WTC11 (cell line): Measurements from ENCODE around the gene PIEZO1. TPM values are rescaled to one million over a fixed set of nuclear protein-coding genes. Genes with fewer than 3 reads are reported as not detected.

Experiments
- ATAC-seq: fragments of 200-7000 bp; cut with Tn5 transposase; 2 replicates; pipeline ENCODE4 v1.10.0; 2021; ENCODE audit warnings: mild to moderate bottlenecking, moderate library complexity
- CTCF ChIA-PET: fragments of 300-600 bp; sonication (Branson Sonifier 250); formaldehyde crosslinking; loops from one replicate; lab custom pipeline; 2021; ENCODE audit warnings: antibody characterized with exemption; lab: Charles Lee
- POLR2A ChIA-PET: fragments of 350-600 bp; sonication (Branson Sonifier 250); formaldehyde crosslinking; loops from one replicate; lab custom pipeline; 2021; ENCODE audit warnings: antibody characterized with exemption; lab: Charles Lee
- DNase-seq: peaks from one replicate; pipeline ENCODE4 v3.0.0; 2021; ENCODE audit warnings: low spot score
- H3K27ac Mint-ChIP-seq: 2 replicates; pipeline ENCODE4 v1.8.0; 2021; ENCODE audit warnings: mixed read lengths
- H3K27me3 Mint-ChIP-seq: 2 replicates; pipeline ENCODE4 v1.8.0; 2021; ENCODE audit warnings: low read depth, mild to moderate bottlenecking, moderate library complexity, mixed read lengths
- H3K36me3 Mint-ChIP-seq: 2 replicates; pipeline ENCODE4 v1.8.0; 2021; ENCODE audit warnings: mixed read lengths
- H3K4me1 Mint-ChIP-seq: 2 replicates; pipeline ENCODE4 v1.8.0; 2022; ENCODE audit warnings: mixed read lengths
- H3K4me3 Mint-ChIP-seq: 2 replicates; pipeline ENCODE4 v1.8.0; 2021; ENCODE audit warnings: mild to moderate bottlenecking, moderate library complexity, mixed read lengths
- H3K9me3 Mint-ChIP-seq: 2 replicates; pipeline ENCODE4 v1.8.0; 2021; ENCODE audit warnings: mixed read lengths
- ATF1 ChIP-seq: sonication (generic); formaldehyde crosslinking; IDR thresholded peaks from 2 replicates; pipeline ENCODE4 v1.8.1; 2023; ENCODE audit warnings: mild to moderate bottlenecking, moderate library complexity, missing genetic modification reagents
- ETV6 ChIP-seq: sonication (generic); formaldehyde crosslinking; IDR thresholded peaks from 2 replicates; pipeline ENCODE4 v1.8.1; 2022; ENCODE audit warnings: mild to moderate bottlenecking, missing genetic modification reagents
- GRHL2 ChIP-seq: fragments of 250-450 bp; sonication (Bioruptor Pico); IDR thresholded peaks from 2 replicates; pipeline ENCODE4 v1.8.0; 2022; ENCODE audit warnings: mild to moderate bottlenecking, moderate library complexity; ENCODE audit not compliant: insufficient replicate concordance, severe bottlenecking
- GTF2I ChIP-seq: fragments of 250-450 bp; sonication (Bioruptor Pico); conservative IDR thresholded peaks from 2 replicates; pipeline ENCODE4 v1.4.0; 2021; ENCODE audit warnings: mild to moderate bottlenecking
- MXD4 ChIP-seq: fragments of 250-450 bp; sonication (Bioruptor Pico); IDR thresholded peaks from 2 replicates; pipeline ENCODE4 v1.8.0; 2021; ENCODE audit warnings: mild to moderate bottlenecking, moderate library complexity, borderline replicate concordance
- NFE2L1 ChIP-seq: sonication (generic); formaldehyde crosslinking; IDR thresholded peaks from 2 replicates; pipeline ENCODE4 v1.8.1; 2023; ENCODE audit warnings: missing genetic modification reagents
- NR3C1 ChIP-seq: sonication (generic); formaldehyde crosslinking; conservative IDR thresholded peaks from 2 replicates; pipeline ENCODE4 v1.8.1; 2023; ENCODE audit warnings: low read depth, mild to moderate bottlenecking, missing genetic modification reagents
- RELA ChIP-seq: sonication (generic); formaldehyde crosslinking; IDR thresholded peaks from 2 replicates; pipeline ENCODE4 v1.8.1; 2022; ENCODE audit warnings: missing genetic modification reagents, mild to moderate bottlenecking, borderline replicate concordance
- TCF7 ChIP-seq: sonication (generic); formaldehyde crosslinking; IDR thresholded peaks from 2 replicates; pipeline ENCODE4 v1.8.0; 2022; ENCODE audit warnings: mild to moderate bottlenecking, low read depth, missing genetic modification reagents, moderate library complexity
- ZNF219 ChIP-seq: sonication (generic); formaldehyde crosslinking; IDR thresholded peaks from 2 replicates; pipeline ENCODE4 v1.8.0; 2023; ENCODE audit warnings: missing genetic modification reagents, mild to moderate bottlenecking, borderline replicate concordance
- ZNF317 ChIP-seq: sonication (generic); formaldehyde crosslinking; IDR thresholded peaks from 2 replicates; pipeline ENCODE4 v1.8.1; 2023; ENCODE audit warnings: low read depth, mild to moderate bottlenecking, moderate library complexity, missing genetic modification reagents, borderline replicate concordance
- total RNA-seq: library from RNA; stranded (reverse); gene quantifications from 3 replicates; pipeline ENCODE4 v1.2.3, GENCODE V29; 2021
- TF ChIP-seq, protein P1 (sequence below): sonication (generic); formaldehyde crosslinking; IDR thresholded peaks from 2 replicates; pipeline ENCODE4 v1.8.1; 2023; ENCODE audit warnings: mild to moderate bottlenecking, missing genetic modification reagents, moderate library complexity
- TF ChIP-seq, protein P2 (sequence below): sonication (generic); formaldehyde crosslinking; IDR thresholded peaks from 2 replicates; pipeline ENCODE4 v1.8.1; 2022; ENCODE audit warnings: mild to moderate bottlenecking, moderate library complexity, missing genetic modification reagents
- TF ChIP-seq, protein P3 (sequence below): sonication (generic); formaldehyde crosslinking; IDR thresholded peaks from 2 replicates; pipeline ENCODE4 v1.8.0; 2022; ENCODE audit warnings: mild to moderate bottlenecking, missing genetic modification reagents
- TF ChIP-seq, protein P4 (sequence below): fragments of 250-450 bp; sonication (Bioruptor Pico); IDR thresholded peaks from 2 replicates; pipeline ENCODE4 v1.8.0; 2021; ENCODE audit warnings: mild to moderate bottlenecking
- TF ChIP-seq, protein P5 (sequence below): sonication (generic); formaldehyde crosslinking; IDR thresholded peaks from 2 replicates; pipeline ENCODE4 v1.8.0; 2023; ENCODE audit warnings: missing genetic modification reagents, mild to moderate bottlenecking, borderline replicate concordance
- TF ChIP-seq, protein P6 (sequence below): fragments of 250-450 bp; sonication (Bioruptor Pico); conservative IDR thresholded peaks from 2 replicates; pipeline ENCODE4 v1.9.0; 2021; ENCODE audit warnings: mild to moderate bottlenecking
- TF ChIP-seq, protein P7 (sequence below): sonication (generic); formaldehyde crosslinking; IDR thresholded peaks from 2 replicates; pipeline ENCODE4 v1.8.1; 2022; ENCODE audit warnings: low read depth, missing genetic modification reagents, borderline replicate concordance
- TF ChIP-seq, protein P8 (sequence below): sonication (generic); formaldehyde crosslinking; IDR thresholded peaks from 2 replicates; pipeline ENCODE4 v1.8.1; 2023; ENCODE audit warnings: mild to moderate bottlenecking, moderate library complexity, missing genetic modification reagents

Gene PIEZO1
- total RNA-seq, 1 experiment from 2014 or later, result 71.3 TPM

DNA sequence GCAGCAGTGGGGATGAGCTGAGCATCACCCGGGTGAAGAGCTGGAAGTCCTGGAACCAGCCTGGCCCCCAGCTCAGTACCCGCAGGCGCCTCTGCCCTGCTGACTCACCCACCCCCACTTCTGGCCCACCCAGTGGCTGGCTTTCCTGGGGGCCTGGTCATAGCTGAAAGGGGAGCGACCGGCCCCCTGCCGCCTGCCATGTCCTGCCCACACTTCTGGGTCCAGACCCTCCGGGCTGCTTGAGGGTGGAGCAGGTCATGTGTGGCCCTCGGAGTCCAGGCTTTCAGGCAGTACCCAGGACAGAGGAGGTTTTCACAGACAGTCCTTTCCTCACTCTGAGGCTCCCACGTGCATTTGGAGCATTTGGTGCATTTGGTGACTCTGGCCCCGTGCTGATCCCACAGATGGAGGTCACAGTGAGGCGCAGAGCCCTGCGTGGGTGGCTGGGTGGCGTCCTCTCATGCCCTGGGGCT, 7.1 kb upstream of the PIEZO1 start:
- TF ChIP-seq, protein P1, sequence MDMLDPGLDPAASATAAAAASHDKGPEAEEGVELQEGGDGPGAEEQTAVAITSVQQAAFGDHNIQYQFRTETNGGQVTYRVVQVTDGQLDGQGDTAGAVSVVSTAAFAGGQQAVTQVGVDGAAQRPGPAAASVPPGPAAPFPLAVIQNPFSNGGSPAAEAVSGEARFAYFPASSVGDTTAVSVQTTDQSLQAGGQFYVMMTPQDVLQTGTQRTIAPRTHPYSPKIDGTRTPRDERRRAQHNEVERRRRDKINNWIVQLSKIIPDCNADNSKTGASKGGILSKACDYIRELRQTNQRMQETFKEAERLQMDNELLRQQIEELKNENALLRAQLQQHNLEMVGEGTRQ (CRISPR knock-in tag), result no peak
- TF ChIP-seq NFE2L1, result no peak
- TF ChIP-seq, protein P2, sequence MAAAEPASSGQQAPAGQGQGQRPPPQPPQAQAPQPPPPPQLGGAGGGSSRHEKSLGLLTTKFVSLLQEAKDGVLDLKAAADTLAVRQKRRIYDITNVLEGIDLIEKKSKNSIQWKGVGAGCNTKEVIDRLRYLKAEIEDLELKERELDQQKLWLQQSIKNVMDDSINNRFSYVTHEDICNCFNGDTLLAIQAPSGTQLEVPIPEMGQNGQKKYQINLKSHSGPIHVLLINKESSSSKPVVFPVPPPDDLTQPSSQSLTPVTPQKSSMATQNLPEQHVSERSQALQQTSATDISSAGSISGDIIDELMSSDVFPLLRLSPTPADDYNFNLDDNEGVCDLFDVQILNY, result no peak
- no peak for TF ChIP-seq GTF2I (CRISPR knock-in tag)
- no peak for TF ChIP-seq MXD4 (CRISPR knock-in tag)
- no peak for TF ChIP-seq TCF7 (CRISPR knock-in tag)
- TF ChIP-seq GRHL2 (CRISPR knock-in tag), result no peak
- TF ChIP-seq, protein P3, sequence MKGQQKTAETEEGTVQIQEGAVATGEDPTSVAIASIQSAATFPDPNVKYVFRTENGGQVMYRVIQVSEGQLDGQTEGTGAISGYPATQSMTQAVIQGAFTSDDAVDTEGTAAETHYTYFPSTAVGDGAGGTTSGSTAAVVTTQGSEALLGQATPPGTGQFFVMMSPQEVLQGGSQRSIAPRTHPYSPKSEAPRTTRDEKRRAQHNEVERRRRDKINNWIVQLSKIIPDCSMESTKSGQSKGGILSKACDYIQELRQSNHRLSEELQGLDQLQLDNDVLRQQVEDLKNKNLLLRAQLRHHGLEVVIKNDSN, result no peak
- no peak for TF ChIP-seq RELA (CRISPR knock-in tag)
- TF ChIP-seq, protein P4, sequence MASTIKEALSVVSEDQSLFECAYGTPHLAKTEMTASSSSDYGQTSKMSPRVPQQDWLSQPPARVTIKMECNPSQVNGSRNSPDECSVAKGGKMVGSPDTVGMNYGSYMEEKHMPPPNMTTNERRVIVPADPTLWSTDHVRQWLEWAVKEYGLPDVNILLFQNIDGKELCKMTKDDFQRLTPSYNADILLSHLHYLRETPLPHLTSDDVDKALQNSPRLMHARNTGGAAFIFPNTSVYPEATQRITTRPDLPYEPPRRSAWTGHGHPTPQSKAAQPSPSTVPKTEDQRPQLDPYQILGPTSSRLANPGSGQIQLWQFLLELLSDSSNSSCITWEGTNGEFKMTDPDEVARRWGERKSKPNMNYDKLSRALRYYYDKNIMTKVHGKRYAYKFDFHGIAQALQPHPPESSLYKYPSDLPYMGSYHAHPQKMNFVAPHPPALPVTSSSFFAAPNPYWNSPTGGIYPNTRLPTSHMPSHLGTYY (CRISPR knock-in tag), result no peak
- no peak for TF ChIP-seq ETV6 (CRISPR knock-in tag)
- TF ChIP-seq, protein P5, sequence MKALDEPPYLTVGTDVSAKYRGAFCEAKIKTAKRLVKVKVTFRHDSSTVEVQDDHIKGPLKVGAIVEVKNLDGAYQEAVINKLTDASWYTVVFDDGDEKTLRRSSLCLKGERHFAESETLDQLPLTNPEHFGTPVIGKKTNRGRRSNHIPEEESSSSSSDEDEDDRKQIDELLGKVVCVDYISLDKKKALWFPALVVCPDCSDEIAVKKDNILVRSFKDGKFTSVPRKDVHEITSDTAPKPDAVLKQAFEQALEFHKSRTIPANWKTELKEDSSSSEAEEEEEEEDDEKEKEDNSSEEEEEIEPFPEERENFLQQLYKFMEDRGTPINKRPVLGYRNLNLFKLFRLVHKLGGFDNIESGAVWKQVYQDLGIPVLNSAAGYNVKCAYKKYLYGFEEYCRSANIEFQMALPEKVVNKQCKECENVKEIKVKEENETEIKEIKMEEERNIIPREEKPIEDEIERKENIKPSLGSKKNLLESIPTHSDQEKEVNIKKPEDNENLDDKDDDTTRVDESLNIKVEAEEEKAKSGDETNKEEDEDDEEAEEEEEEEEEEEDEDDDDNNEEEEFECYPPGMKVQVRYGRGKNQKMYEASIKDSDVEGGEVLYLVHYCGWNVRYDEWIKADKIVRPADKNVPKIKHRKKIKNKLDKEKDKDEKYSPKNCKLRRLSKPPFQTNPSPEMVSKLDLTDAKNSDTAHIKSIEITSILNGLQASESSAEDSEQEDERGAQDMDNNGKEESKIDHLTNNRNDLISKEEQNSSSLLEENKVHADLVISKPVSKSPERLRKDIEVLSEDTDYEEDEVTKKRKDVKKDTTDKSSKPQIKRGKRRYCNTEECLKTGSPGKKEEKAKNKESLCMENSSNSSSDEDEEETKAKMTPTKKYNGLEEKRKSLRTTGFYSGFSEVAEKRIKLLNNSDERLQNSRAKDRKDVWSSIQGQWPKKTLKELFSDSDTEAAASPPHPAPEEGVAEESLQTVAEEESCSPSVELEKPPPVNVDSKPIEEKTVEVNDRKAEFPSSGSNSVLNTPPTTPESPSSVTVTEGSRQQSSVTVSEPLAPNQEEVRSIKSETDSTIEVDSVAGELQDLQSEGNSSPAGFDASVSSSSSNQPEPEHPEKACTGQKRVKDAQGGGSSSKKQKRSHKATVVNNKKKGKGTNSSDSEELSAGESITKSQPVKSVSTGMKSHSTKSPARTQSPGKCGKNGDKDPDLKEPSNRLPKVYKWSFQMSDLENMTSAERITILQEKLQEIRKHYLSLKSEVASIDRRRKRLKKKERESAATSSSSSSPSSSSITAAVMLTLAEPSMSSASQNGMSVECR (CRISPR knock-in tag), result no peak
- no peak for TF ChIP-seq NR3C1
- TF ChIP-seq ATF1 (CRISPR knock-in tag), result no peak
- TF ChIP-seq, protein P6, sequence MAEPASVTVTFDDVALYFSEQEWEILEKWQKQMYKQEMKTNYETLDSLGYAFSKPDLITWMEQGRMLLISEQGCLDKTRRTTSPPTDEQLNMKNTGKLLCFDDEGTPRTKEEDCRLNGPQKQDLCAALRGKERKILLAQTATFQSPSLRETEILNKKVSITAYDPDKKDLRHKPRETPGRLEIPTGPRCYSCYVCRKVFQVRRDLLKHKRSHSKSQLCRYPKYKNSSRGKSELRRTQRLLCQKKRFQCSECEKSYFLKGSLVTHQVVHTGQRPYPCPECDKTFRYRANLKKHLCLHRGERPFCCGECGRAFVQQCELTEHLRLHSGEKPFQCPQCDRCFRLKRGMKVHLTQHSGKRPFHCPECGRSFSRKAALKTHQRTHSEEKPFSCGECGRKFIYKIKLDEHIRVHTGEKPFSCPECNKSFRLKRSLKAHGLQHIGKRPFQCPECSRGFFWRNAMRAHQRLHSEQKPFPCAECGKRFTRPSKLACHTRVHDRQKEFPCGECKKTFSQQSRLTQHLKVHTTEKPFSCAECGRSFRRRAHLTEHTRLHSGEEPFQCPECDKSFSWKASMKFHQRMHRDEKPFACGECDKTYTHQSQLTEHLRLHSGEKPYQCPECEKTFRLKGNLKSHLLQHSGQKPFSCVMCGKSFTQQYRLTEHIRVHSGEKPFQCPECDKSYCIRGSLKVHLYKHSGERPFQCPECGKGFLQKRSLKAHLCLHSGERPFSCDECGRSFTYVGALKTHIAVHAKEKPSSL (CRISPR knock-in tag), result no peak
- TF ChIP-seq, protein P7, sequence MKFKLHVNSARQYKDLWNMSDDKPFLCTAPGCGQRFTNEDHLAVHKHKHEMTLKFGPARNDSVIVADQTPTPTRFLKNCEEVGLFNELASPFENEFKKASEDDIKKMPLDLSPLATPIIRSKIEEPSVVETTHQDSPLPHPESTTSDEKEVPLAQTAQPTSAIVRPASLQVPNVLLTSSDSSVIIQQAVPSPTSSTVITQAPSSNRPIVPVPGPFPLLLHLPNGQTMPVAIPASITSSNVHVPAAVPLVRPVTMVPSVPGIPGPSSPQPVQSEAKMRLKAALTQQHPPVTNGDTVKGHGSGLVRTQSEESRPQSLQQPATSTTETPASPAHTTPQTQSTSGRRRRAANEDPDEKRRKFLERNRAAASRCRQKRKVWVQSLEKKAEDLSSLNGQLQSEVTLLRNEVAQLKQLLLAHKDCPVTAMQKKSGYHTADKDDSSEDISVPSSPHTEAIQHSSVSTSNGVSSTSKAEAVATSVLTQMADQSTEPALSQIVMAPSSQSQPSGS (CRISPR knock-in tag), result no peak
- no peak for TF ChIP-seq ZNF219 (CRISPR knock-in tag)
- no peak for TF ChIP-seq ZNF317
- TF ChIP-seq, protein P8, sequence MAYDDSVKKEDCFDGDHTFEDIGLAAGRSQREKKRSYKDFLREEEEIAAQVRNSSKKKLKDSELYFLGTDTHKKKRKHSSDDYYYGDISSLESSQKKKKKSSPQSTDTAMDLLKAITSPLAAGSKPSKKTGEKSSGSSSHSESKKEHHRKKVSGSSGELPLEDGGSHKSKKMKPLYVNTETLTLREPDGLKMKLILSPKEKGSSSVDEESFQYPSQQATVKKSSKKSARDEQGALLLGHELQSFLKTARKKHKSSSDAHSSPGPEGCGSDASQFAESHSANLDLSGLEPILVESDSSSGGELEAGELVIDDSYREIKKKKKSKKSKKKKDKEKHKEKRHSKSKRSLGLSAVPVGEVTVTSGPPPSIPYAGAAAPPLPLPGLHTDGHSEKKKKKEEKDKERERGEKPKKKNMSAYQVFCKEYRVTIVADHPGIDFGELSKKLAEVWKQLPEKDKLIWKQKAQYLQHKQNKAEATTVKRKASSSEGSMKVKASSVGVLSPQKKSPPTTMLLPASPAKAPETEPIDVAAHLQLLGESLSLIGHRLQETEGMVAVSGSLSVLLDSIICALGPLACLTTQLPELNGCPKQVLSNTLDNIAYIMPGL, result no peak
- Mint-ChIP-seq H3K4me1 (peaks cover 20% of the 10 kb centered on the region), H3K9me3 (no peaks in the 10 kb centered on the region), H3K27ac (no peak overlapping the region), H3K27me3 (no peaks in the 10 kb centered on the region), H3K36me3 (no peaks in the 10 kb centered on the region), H3K4me3 (no peak overlapping the region)
- POLR2A ChIA-PET, result interaction anchor here (1.6 kb wide), 1 partner anchor 10 kb away, joined by 5 read pairs; no protein-coding TSS in a partner anchor
- CTCF ChIA-PET, result interaction anchor here (0.9 to 1.9 kb wide), 4 partner anchors 8 to 401 kb away, joined by 3 to 9 read pairs (median 4); no protein-coding TSS in a partner anchor
- DNase-seq, result no peak
- ATAC-seq, result no peak
